HepG2 (cell line): ENCODE measurements around the gene ADI1. TPM values are rescaled to one million over a fixed set of nuclear protein-coding genes. Genes with fewer than 3 reads are reported as not detected.

Source experiments
- ATAD3A ChIP-seq: sonication (generic); formaldehyde crosslinking; IDR thresholded peaks from 2 replicates; pipeline ENCODE4 v1.4.0; 2020; ENCODE audit warnings: missing genetic modification reagents
- ATF2 ChIP-seq: sonication (generic); formaldehyde crosslinking; IDR thresholded peaks from 2 replicates; pipeline ENCODE4 v1.4.0; 2020; ENCODE audit warnings: missing genetic modification reagents
- CBFB ChIP-seq: sonication (generic); formaldehyde crosslinking; IDR thresholded peaks from 2 replicates; pipeline ENCODE4 v1.4.0; 2020; ENCODE audit warnings: missing genetic modification reagents
- EP300 ChIP-seq, 3 experiments: sonication (generic) in 1 of 3; formaldehyde crosslinking in 1 of 3; IDR thresholded peaks; 2 replicates each; pipeline versions ENCODE4 v1.5.1 to v1.6.1; 2011 to 2020; ENCODE audit warnings: low read depth in 2 of 3, low read length in 2 of 3, borderline replicate concordance in 1 of 3, improper control_type of control experiment in 1 of 3, mild to moderate bottlenecking in 1 of 3, missing genetic modification reagents in 1 of 3, moderate library complexity in 1 of 3
- ETV6 ChIP-seq: sonication (generic); formaldehyde crosslinking; conservative IDR thresholded peaks from 2 replicates; pipeline ENCODE4 v1.4.0; 2020; ENCODE audit warnings: missing genetic modification reagents
- FOXA3 ChIP-seq: IDR thresholded peaks from 2 replicates; pipeline ENCODE4 v1.6.1; 2016; ENCODE audit warnings: missing genetic modification reagents, missing compliant biosample characterization
- GABPB1 ChIP-seq: IDR thresholded peaks from 2 replicates; pipeline ENCODE4 v1.6.1; 2016; ENCODE audit warnings: mild to moderate bottlenecking, missing genetic modification reagents, moderate library complexity, missing compliant biosample characterization
- GPN1 ChIP-seq: sonication (generic); formaldehyde crosslinking; IDR thresholded peaks from 2 replicates; pipeline ENCODE4 v1.5.1; 2020; ENCODE audit warnings: missing genetic modification reagents, borderline replicate concordance
- HNRNPK ChIP-seq: fragments of 200-400 bp; formaldehyde crosslinking; IDR thresholded peaks from 2 replicates; pipeline ENCODE4 v1.6.1; 2018; ENCODE audit warnings: low read length, low read depth, moderate library complexity, mild to moderate bottlenecking; ENCODE audit not compliant: poor library complexity, severe bottlenecking
- KLF16 ChIP-seq, 2 experiments: sonication (generic) in 1 of 2; formaldehyde crosslinking in 1 of 2; IDR thresholded peaks; 2 replicates each; pipeline versions ENCODE4 v1.6.1 to v1.8.0; 2016 to 2023; ENCODE audit warnings: missing genetic modification reagents in 2 of 2, missing compliant biosample characterization in 1 of 2
- MTF1 ChIP-seq: sonication (generic); formaldehyde crosslinking; IDR thresholded peaks from 2 replicates; pipeline ENCODE4 v1.5.0; 2020; ENCODE audit warnings: missing genetic modification reagents
- NFIC ChIP-seq: IDR thresholded peaks from 2 replicates; pipeline ENCODE4 v1.6.1; 2012; ENCODE audit warnings: mild to moderate bottlenecking, low read length, inconsistent platforms
- NFKBIZ ChIP-seq: IDR thresholded peaks from 2 replicates; pipeline ENCODE4 v1.6.1; 2018; ENCODE audit warnings: missing genetic modification reagents, missing compliant biosample characterization
- SPEN ChIP-seq: sonication (generic); formaldehyde crosslinking; IDR thresholded peaks from 2 replicates; pipeline ENCODE4 v1.5.1; 2020; ENCODE audit warnings: low read depth, mild to moderate bottlenecking, missing genetic modification reagents
- TFE3 ChIP-seq: IDR thresholded peaks from 2 replicates; pipeline ENCODE4 v1.6.1; 2016
- XRCC5 ChIP-seq: fragments of 200-400 bp; formaldehyde crosslinking; optimal IDR thresholded peaks from 2 replicates; pipeline ENCODE3; 2017; ENCODE audit warnings: mild to moderate bottlenecking, low read length
- ZBTB7B ChIP-seq: sonication (generic); formaldehyde crosslinking; IDR thresholded peaks from 2 replicates; pipeline ENCODE4 v1.4.0; 2020; ENCODE audit warnings: missing genetic modification reagents
- ZFP41 ChIP-seq: sonication (generic); formaldehyde crosslinking; IDR thresholded peaks from 2 replicates; pipeline ENCODE4 v1.4.0; 2020; ENCODE audit warnings: mild to moderate bottlenecking, missing genetic modification reagents, borderline replicate concordance
- ZMYM2 ChIP-seq: sonication (generic); formaldehyde crosslinking; IDR thresholded peaks from 2 replicates; pipeline ENCODE4 v1.8.0; 2022; ENCODE audit warnings: mild to moderate bottlenecking, missing genetic modification reagents
- ZNF121 ChIP-seq: sonication (generic); formaldehyde crosslinking; IDR thresholded peaks from 2 replicates; pipeline ENCODE4 v1.5.0; 2020; ENCODE audit warnings: mild to moderate bottlenecking, missing genetic modification reagents
- ZNF230 ChIP-seq: sonication (generic); formaldehyde crosslinking; IDR thresholded peaks from 2 replicates; pipeline ENCODE4 v1.4.0; 2020; ENCODE audit warnings: mild to moderate bottlenecking, missing genetic modification reagents
- ZNF333 ChIP-seq: sonication (generic); formaldehyde crosslinking; IDR thresholded peaks from 2 replicates; pipeline ENCODE4 v1.4.0; 2020; ENCODE audit warnings: mild to moderate bottlenecking, missing genetic modification reagents, borderline replicate concordance
- ZNF383 ChIP-seq: sonication (generic); formaldehyde crosslinking; IDR thresholded peaks from 2 replicates; pipeline ENCODE4 v1.4.0; 2020; ENCODE audit warnings: missing genetic modification reagents, mild to moderate bottlenecking, borderline replicate concordance
- ZNF569 ChIP-seq: sonication (generic); formaldehyde crosslinking; IDR thresholded peaks from 2 replicates; pipeline ENCODE4 v1.5.0; 2020; ENCODE audit warnings: mild to moderate bottlenecking, missing genetic modification reagents, moderate library complexity, borderline replicate concordance
- ZSCAN29 ChIP-seq: sonication (generic); formaldehyde crosslinking; conservative IDR thresholded peaks from 2 replicates; pipeline ENCODE4 v1.4.0; 2020; ENCODE audit warnings: mild to moderate bottlenecking, missing genetic modification reagents
- ZXDC ChIP-seq: sonication (generic); formaldehyde crosslinking; IDR thresholded peaks from 2 replicates; pipeline ENCODE4 v1.5.0; 2020; ENCODE audit warnings: mild to moderate bottlenecking, missing genetic modification reagents
- polyA plus RNA-seq, 8 experiments: library from polyadenylated mRNA; depleted of rRNA in 3 of 8; stranded (reverse) in 7 of 8; unstranded in 1 of 8; fragments of >200 nt; fragmentation: Illumina TruSeq in 4 of 8; extraction: Trizol in 4 of 8; gene quantifications; 2 replicates each; pipeline versions ENCODE4 v1.2.1 to v1.2.3, GENCODE V29; 2011 to 2016; ENCODE audit warnings: low read depth in 4 of 8, missing spikeins in 1 of 8, mixed read lengths in 1 of 8; ENCODE audit not compliant: insufficient read depth in 1 of 8
- total RNA-seq, 5 experiments: library from RNA; depleted of rRNA; stranded (reverse); fragments of >200 nt; fragmentation: Illumina TruSeq; extraction: Trizol; gene quantifications; 2 replicates each; pipeline ENCODE4 v1.2.3, GENCODE V29; 2016; ENCODE audit warnings: low read depth in 1 of 5

Gene ADI1
- total and polyA plus RNA-seq, 2 of the 13 experiments (the other 11 are each of a cell fraction or from before 2014, with no cell fraction given) = 28.7 to 123 TPM

GRCh38 chr2:3480352-3481010, 38.9 kb downstream of the ADI1 start (continued):
- TF ChIP-seq NFIC (peak; percentile 65; the same call in 1 of the 2 replicates), KLF16 (CRISPR knock-in tag; IDR thresholded peaks at IDR 0.05) (0 out of 4 replicates have a peak, but pooled peaks of 1 of the 2 experiments have one; percentile 27), ZMYM2 (CRISPR knock-in tag) (no peak), ZXDC (CRISPR knock-in tag) (no peak), ZFP41 (CRISPR knock-in tag) (no peak), GPN1 (CRISPR knock-in tag) (no peak), TFE3 (CRISPR knock-in tag) (0 out of 2 replicates have a peak, but pooled peaks have one; percentile 36), SPEN (CRISPR knock-in tag) (no peak; the same call in 1 of the 2 replicates), CBFB (CRISPR knock-in tag) (no peak), ZBTB7B (no peak), ETV6 (CRISPR knock-in tag) (no peak), ZSCAN29 (CRISPR knock-in tag) (no peak), XRCC5 (no peak), FOXA3 (CRISPR knock-in tag) (0 out of 2 replicates have a peak, but pooled peaks have one; percentile 18), ATAD3A (CRISPR knock-in tag) (no peak), ZNF333 (CRISPR knock-in tag) (no peak), EP300 (IDR thresholded peaks at IDR 0.05; ENCODE audit: low read depth in 2 of 2, low read length in 2 of 2) (no peak), EP300 (CRISPR knock-in tag; IDR thresholded peaks at IDR 0.05; ENCODE audit: borderline replicate concordance) (no peak), ATF2 (no peak), GABPB1 (no peak), HNRNPK (no peak), ZNF383 (no peak), ZNF121 (CRISPR knock-in tag) (no peak), ZNF569 (CRISPR knock-in tag) (no peak), MTF1 (no peak), NFKBIZ (CRISPR knock-in tag) (no peak), ZNF230 (no peak)
